B cell (primary cell): ENCODE results near the gene TBX10. TPM values are rescaled to one million over a fixed set of nuclear protein-coding genes. Genes with fewer than 3 reads are reported as not detected.

Experiments
- ATAC-seq: fragments of 200-7000 bp; cut with Tn5 transposase; one replicate; pipeline ENCODE4 v1.10.0; 2021; ENCODE audit warnings: low read depth, mild to moderate bottlenecking, moderate number of reproducible peaks, moderate library complexity
- CTCF ChIA-PET: fragments of 350-600 bp; sonication (Branson Sonifier 250); formaldehyde crosslinking; loops from one replicate; lab custom pipeline; 2021; ENCODE audit warnings: antibody characterized with exemption, inconsistent platforms; lab: Charles Lee
- POLR2A ChIA-PET: fragments of 350-600 bp; sonication (Branson Sonifier 250); formaldehyde crosslinking; loops from one replicate; lab custom pipeline; 2021; ENCODE audit warnings: antibody characterized with exemption; lab: Charles Lee
- DNase-seq: peaks from one replicate; pipeline ENCODE4 v3.0.0; 2013
- H2AFZ ChIP-seq: 2 replicates; pipeline ENCODE4 v1.6.1; 2012; ENCODE audit warnings: mild to moderate bottlenecking, low read depth, low read length; ENCODE audit not compliant: insufficient read depth, poor library complexity, severe bottlenecking
- H3K27ac ChIP-seq, 2 donors: 1 replicate in 1 of 2; 2 replicates in 1 of 2; pipeline ENCODE4 v1.5.1; 2012 to 2013; ENCODE audit warnings: low read length in 2 of 2, mild to moderate bottlenecking in 2 of 2, moderate library complexity in 1 of 2
- H3K27me3 ChIP-seq, 4 experiments: fragments of 200-600 bp in 1 of 4; sonication (generic) in 1 of 4; replicated peaks in 1 of 4; 1 replicate in 2 of 4; 2 replicates in 2 of 4; pipeline versions ENCODE4 v1.6.1 to v1.7.0; 2013 to 2016; ENCODE audit warnings: low read length in 3 of 4, mild to moderate bottlenecking in 2 of 4, mixed read lengths in 1 of 4, moderate library complexity in 1 of 4; ENCODE audit not compliant: insufficient read depth in 4 of 4, control insufficient read depth in 3 of 4; ENCODE audit errors: control extremely low read depth in 1 of 4
- H3K36me3 ChIP-seq, 2 experiments: replicated peaks in 1 of 2; 1 replicate in 1 of 2; 2 replicates in 1 of 2; pipeline versions ENCODE4 v1.6.1 to v1.7.1; 2013; ENCODE audit warnings: low read length in 1 of 2; ENCODE audit not compliant: insufficient read depth in 2 of 2, control insufficient read depth in 1 of 2; ENCODE audit errors: control extremely low read depth in 1 of 2, extremely low read depth in 1 of 2
- H3K4me1 ChIP-seq, 2 donors: fragments of 200-600 bp in 1 of 2; sonication (generic) in 1 of 2; 1 replicate in 1 of 2; 2 replicates in 1 of 2; pipeline versions ENCODE4 v1.5.1 to v1.6.1; 2013 to 2017; ENCODE audit warnings: low read length in 2 of 2; ENCODE audit not compliant: control insufficient read depth in 2 of 2, insufficient read depth in 2 of 2
- H3K4me2 ChIP-seq: replicated peaks from 2 replicates; pipeline ENCODE3; 2012; ENCODE audit warnings: mild to moderate bottlenecking, low read depth, low read length; ENCODE audit not compliant: poor library complexity, severe bottlenecking
- H3K4me3 ChIP-seq, 5 experiments: fragments of 200-600 bp in 1 of 5; sonication (generic) in 1 of 5; 1 replicate in 3 of 5; 2 replicates in 2 of 5; pipeline versions ENCODE4 v1.5.1 to v1.7.0; 2011 to 2016; ENCODE audit warnings: low read length in 4 of 5, mild to moderate bottlenecking in 4 of 5, low read depth in 2 of 5, control low read depth in 1 of 5, moderate library complexity in 1 of 5; ENCODE audit not compliant: insufficient read depth in 1 of 5; ENCODE audit errors: control extremely low read depth in 1 of 5, extremely low read depth in 1 of 5
- H3K79me2 ChIP-seq: fragments of 200-600 bp; sonication (generic); one replicate; pipeline ENCODE4 v1.6.0; 2016; ENCODE audit warnings: low read length; ENCODE audit not compliant: control insufficient read depth, insufficient read depth
- H3K9ac ChIP-seq: fragments of 200-600 bp; sonication (generic); 2 replicates; pipeline ENCODE4 v1.6.1; 2017; ENCODE audit warnings: mild to moderate bottlenecking, low read length, moderate library complexity
- H3K9me3 ChIP-seq, 3 donors: one replicate each; pipeline versions ENCODE4 v1.6.1 to v1.7.1; 2013; ENCODE audit warnings: low read length in 2 of 3; ENCODE audit not compliant: control insufficient read depth in 2 of 3, insufficient read depth in 1 of 3; ENCODE audit errors: control extremely low read depth in 1 of 3
- H4K20me1 ChIP-seq: 2 replicates; pipeline ENCODE4 v1.6.0; 2012; ENCODE audit warnings: mild to moderate bottlenecking, low read length; ENCODE audit not compliant: insufficient read depth, control insufficient read depth, poor library complexity, severe bottlenecking
- H3K27ac Mint-ChIP-seq: one replicate; pipeline ENCODE4 v1.8.0; 2021; ENCODE audit warnings: mixed read lengths
- H3K27me3 Mint-ChIP-seq: one replicate; pipeline ENCODE4 v1.8.0; 2021; ENCODE audit warnings: mixed read lengths
- H3K4me1 Mint-ChIP-seq: one replicate; pipeline ENCODE4 v1.8.0; 2021; ENCODE audit warnings: mixed read lengths
- H3K4me3 Mint-ChIP-seq: one replicate; pipeline ENCODE4 v1.8.0; 2021; ENCODE audit warnings: mixed read lengths
- H3K9me3 Mint-ChIP-seq: one replicate; pipeline ENCODE4 v1.8.0; 2022; ENCODE audit warnings: mixed read lengths; ENCODE audit not compliant: insufficient read depth
- CTCF ChIP-seq: fragments of 200-600 bp; IDR thresholded peaks from one replicate; pipeline ENCODE4 v1.8.0; 2022; ENCODE audit warnings: antibody characterized with exemption, mild to moderate bottlenecking
- EZH2 ChIP-seq: IDR thresholded peaks from 2 replicates; pipeline ENCODE4 v1.6.1; 2012; ENCODE audit warnings: borderline replicate concordance, low read depth, mild to moderate bottlenecking, moderate library complexity, low read length; ENCODE audit not compliant: insufficient read depth, poor library complexity, severe bottlenecking
- WGBS: methylation state at CpG from one replicate; pipeline ENCODE4 v1.1.5; 2013; ENCODE audit warnings: missing lambda C conversion rate; ENCODE audit not compliant: insufficient coverage; 5-methylcytosine and 5-hydroxymethylcytosine counted together
- intact Hi-C: fragments of 100-400 bp; cut with micrococcal nuclease; formaldehyde crosslinking; loops from one replicate; pipeline ENCODE4 v1.10.0; 2022
- polyA plus RNA-seq: library from polyadenylated mRNA; depleted of rRNA; stranded (reverse); fragments of >200 nt; gene quantifications from 2 replicates; pipeline ENCODE4 v1.2.3, GENCODE V29; 2012
- total RNA-seq, 2 donors: library from RNA; stranded (reverse); fragments of 120-200 nt in 1 of 2; gene quantifications; 1 replicate in 1 of 2; 2 replicates in 1 of 2; pipeline versions ENCODE4 v1.2.3 to v1.2.4, GENCODE V29; 2013 to 2022

TBX10 gene
- total and polyA plus RNA-seq, 2 donors (not counting 1 experiment from before 2014, with no cell fraction given), result not detected

GRCh38 chr11:67651976-67652781 is 12.6 kb upstream of the TBX10 start:
- Mint-ChIP-seq H3K4me3 (no peak overlapping the region), H3K4me1 (peaks cover 41% of the 10 kb centered on the region), H3K27me3 (no peaks in the 10 kb centered on the region), H3K9me3 (no peaks in the 10 kb centered on the region), H3K27ac (no peak overlapping the region)
- WGBS, result 40% methylated on average over 2 of the region's 13 CpGs
- H3K9ac ChIP-seq, result no peak overlapping the region
- H4K20me1 ChIP-seq, result no peaks in the 10 kb centered on the region
- DNase-seq (no peak), ATAC-seq (no peak)
- H3K9me3 ChIP-seq, result peaks cover 0 to 42% (median 11%) of the 10 kb centered on the region in 3 donors
- ChIA-PET CTCF (interaction anchor here (0.9 to 9.2 kb wide), 4 partner anchors 7 to 80 kb away, joined by 3 to 149 read pairs (median 6); no protein-coding TSS in a partner anchor), POLR2A (interaction anchor here (0.7 kb wide), 1 partner anchor 37 kb away, joined by 7 read pairs; no protein-coding TSS in a partner anchor)
- no peaks in the 10 kb centered on the region for H3K36me3 ChIP-seq
- no peak overlapping the region for H3K4me3 ChIP-seq
- no peak overlapping the region for H2AFZ ChIP-seq
- H3K27ac ChIP-seq, result no peak overlapping the region
- no peak for TF ChIP-seq EZH2
- TF ChIP-seq CTCF, result no peak
- intact Hi-C loops, result no loop called here
- no peaks in the 10 kb centered on the region for H3K27me3 ChIP-seq
- H3K79me2 ChIP-seq, result no peaks in the 10 kb centered on the region
- peaks cover 35 to 40% of the 10 kb centered on the region in 2 donors for H3K4me1 ChIP-seq
- no peak overlapping the region for H3K4me2 ChIP-seq
